ENCODE results near the gene ZNF329. TPM values are rescaled to one million over a fixed set of nuclear protein-coding genes. Genes with fewer than 3 reads are reported as not detected.

Gene ZNF329
- 10 to 100 TPM; 30.9 to 34.5 TPM for total RNA-seq
- polyA plus RNA-seq (ENCODE audit: insufficient read length in 2 of 2) = 10 to 100 TPM; 19.8 to 21.2 TPM
- long read RNA-seq, donor 1, partial matches to known transcripts = 0 of 2 reads
- long read RNA-seq, donor 1, other reads (novel, unspliced or antisense) = 0 of 2 reads
- long read RNA-seq, donor 2 = 0 reads
- long read RNA-seq, donor 3 = 0 reads
- long read RNA-seq, donor 4 = 0 reads

- 0% methylated on average over 62 of the region's 62 CpGs for WGBS (ENCODE audit: insufficient coverage)
- H3K4me1 ChIP-seq (ENCODE audit: control insufficient read depth, insufficient read depth, low read length) = peaks cover 32% of the 10 kb centered on the region
- DNase-seq (ENCODE audit: low read depth in 4 of 6, low spot score in 6 of 6) = peak; percentile 64 to 95 (median 79)
These were observed at the start of gene ZNF329 for GRCh38 chr19:58150328-58150921. Gene ZNF329 (minus strand): TSS chr19:58150789. CDS start chr19:58129503, 21,286 bp downstream.

GRCh38 chr19:58196901-58197616, 46.5 kb upstream of the ZNF329 start:
- Histone ChIP-seq H3K9me3 (ENCODE audit: control insufficient read depth, insufficient read depth, low read length) (peaks cover 58% of the 10 kb centered on the region), H3K4me3 (ENCODE audit: low read depth, low read length) (no peak overlapping the region), H3K4me1 (ENCODE audit: control insufficient read depth, insufficient read depth, low read length) (no peaks in the 10 kb centered on the region), H3K27me3 (ENCODE audit: control insufficient read depth, insufficient read depth, low read length) (no peaks in the 10 kb centered on the region), H3K36me3 (ENCODE audit: control insufficient read depth, insufficient read depth, low read length) (peaks cover 49% of the 10 kb centered on the region), H3K27ac (ENCODE audit: low read depth, low read length) (no peak overlapping the region)
- WGBS (ENCODE audit: insufficient coverage) = 100% methylated on average over 2 of the region's 6 CpGs
- DNase-seq (ENCODE audit: low read depth in 4 of 6, low spot score in 6 of 6) = peak in 4 of 6 donors; percentile 5 to 27 (median 12)

More at GRCh38 chr19:58150328-58150921, at the start of gene ZNF329:
- H3K36me3 ChIP-seq (ENCODE audit: control insufficient read depth, insufficient read depth, low read length) = peaks cover 5% of the 10 kb centered on the region
- H3K27me3 ChIP-seq (ENCODE audit: control insufficient read depth, insufficient read depth, low read length) = no peaks in the 10 kb centered on the region
- H3K4me3 ChIP-seq (ENCODE audit: low read depth, low read length) = peak within 1 kb of the TSS; percentile 95
- peaks cover 5% of the 10 kb centered on the region for H3K9me3 ChIP-seq (ENCODE audit: control insufficient read depth, insufficient read depth, low read length)
- H3K27ac ChIP-seq (ENCODE audit: low read depth, low read length) = peak within 1 kb of the TSS; percentile 89

GRCh38 chr19:58183817-58184215, 33.2 kb upstream of the ZNF329 start:
- Histone ChIP-seq H3K27ac (ENCODE audit: low read depth, low read length) (peak overlapping the region; percentile 95), H3K9me3 (ENCODE audit: control insufficient read depth, insufficient read depth, low read length) (peaks cover 42% of the 10 kb centered on the region), H3K4me3 (ENCODE audit: low read depth, low read length) (peak overlapping the region; percentile 82), H3K27me3 (ENCODE audit: control insufficient read depth, insufficient read depth, low read length) (no peaks in the 10 kb centered on the region), H3K36me3 (ENCODE audit: control insufficient read depth, insufficient read depth, low read length) (peaks cover 23% of the 10 kb centered on the region), H3K4me1 (ENCODE audit: control insufficient read depth, insufficient read depth, low read length) (peaks cover 17% of the 10 kb centered on the region)
- WGBS (ENCODE audit: insufficient coverage) = 15% methylated on average over 6 of the region's 13 CpGs
- DNase-seq (ENCODE audit: low read depth in 4 of 6, low spot score in 6 of 6) = no peak

GRCh38 chr19:58182989-58183816, 32.6 kb upstream of the ZNF329 start, which contains the start of gene ZNF274:
Gene ZNF274 (plus strand): TSS chr19:58183061. CDS start chr19:58183966, 905 bp downstream.
- peaks cover 42% of the 10 kb centered on the region for H3K9me3 ChIP-seq (ENCODE audit: control insufficient read depth, insufficient read depth, low read length)
- peak within 1 kb of the TSS; percentile 82 for H3K4me3 ChIP-seq (ENCODE audit: low read depth, low read length)
- peak; percentile 70 to 97 (median 87) for DNase-seq (ENCODE audit: low read depth in 4 of 6, low spot score in 6 of 6)
- WGBS (ENCODE audit: insufficient coverage) = 0% methylated on average over 79 of the region's 80 CpGs
- peak within 1 kb of the TSS; percentile 95 for H3K27ac ChIP-seq (ENCODE audit: low read depth, low read length)
- no peaks in the 10 kb centered on the region for H3K27me3 ChIP-seq (ENCODE audit: control insufficient read depth, insufficient read depth, low read length)
- H3K4me1 ChIP-seq (ENCODE audit: control insufficient read depth, insufficient read depth, low read length) = peaks cover 17% of the 10 kb centered on the region
- H3K36me3 ChIP-seq (ENCODE audit: control insufficient read depth, insufficient read depth, low read length) = peaks cover 23% of the 10 kb centered on the region

GRCh38 chr19:58182577-58182988, 32.0 kb upstream of the ZNF329 start:
- Histone ChIP-seq H3K27ac (ENCODE audit: low read depth, low read length) (peak overlapping the region; percentile 95), H3K9me3 (ENCODE audit: control insufficient read depth, insufficient read depth, low read length) (peaks cover 42% of the 10 kb centered on the region), H3K36me3 (ENCODE audit: control insufficient read depth, insufficient read depth, low read length) (peaks cover 17% of the 10 kb centered on the region), H3K4me3 (ENCODE audit: low read depth, low read length) (peak overlapping the region; percentile 82), H3K27me3 (ENCODE audit: control insufficient read depth, insufficient read depth, low read length) (no peaks in the 10 kb centered on the region), H3K4me1 (ENCODE audit: control insufficient read depth, insufficient read depth, low read length) (peaks cover 17% of the 10 kb centered on the region)
- 9% methylated on average over 15 of the region's 17 CpGs for WGBS (ENCODE audit: insufficient coverage)
- no peak for DNase-seq (ENCODE audit: low read depth in 4 of 6, low spot score in 6 of 6)

GRCh38 chr19:58181902-58182576, 31.4 kb upstream of the ZNF329 start:
- Histone ChIP-seq H3K27ac (ENCODE audit: low read depth, low read length) (peak overlapping the region; percentile 95), H3K4me3 (ENCODE audit: low read depth, low read length) (peak overlapping the region; percentile 82), H3K9me3 (ENCODE audit: control insufficient read depth, insufficient read depth, low read length) (peaks cover 44% of the 10 kb centered on the region), H3K36me3 (ENCODE audit: control insufficient read depth, insufficient read depth, low read length) (peaks cover 12% of the 10 kb centered on the region), H3K4me1 (ENCODE audit: control insufficient read depth, insufficient read depth, low read length) (peaks cover 17% of the 10 kb centered on the region), H3K27me3 (ENCODE audit: control insufficient read depth, insufficient read depth, low read length) (no peaks in the 10 kb centered on the region)
- peak in 1 of 6 donors; percentile 33 for DNase-seq (ENCODE audit: low read depth in 4 of 6, low spot score in 6 of 6)
- WGBS (ENCODE audit: insufficient coverage) = 55% methylated on average over 4 of the region's 4 CpGs

GRCh38 chr19:58170860-58171259, 20.3 kb upstream of the ZNF329 start:
- H3K27me3 ChIP-seq (ENCODE audit: control insufficient read depth, insufficient read depth, low read length) = no peaks in the 10 kb centered on the region
- no peak overlapping the region for H3K27ac ChIP-seq (ENCODE audit: low read depth, low read length)
- no peak for DNase-seq (ENCODE audit: low read depth in 4 of 6, low spot score in 6 of 6)
- H3K4me1 ChIP-seq (ENCODE audit: control insufficient read depth, insufficient read depth, low read length) = no peaks in the 10 kb centered on the region
- peaks cover 27% of the 10 kb centered on the region for H3K9me3 ChIP-seq (ENCODE audit: control insufficient read depth, insufficient read depth, low read length)
- no peaks in the 10 kb centered on the region for H3K36me3 ChIP-seq (ENCODE audit: control insufficient read depth, insufficient read depth, low read length)
- H3K4me3 ChIP-seq (ENCODE audit: low read depth, low read length) = no peak overlapping the region
- WGBS (ENCODE audit: insufficient coverage) = no CpG with 5 or more reads among the region's 1 CpG

- Histone ChIP-seq H3K36me3 (ENCODE audit: control insufficient read depth, insufficient read depth, low read length) (no peaks in the 10 kb centered on the region), H3K27ac (ENCODE audit: low read depth, low read length) (no peak overlapping the region), H3K27me3 (ENCODE audit: control insufficient read depth, insufficient read depth, low read length) (no peaks in the 10 kb centered on the region), H3K4me1 (ENCODE audit: control insufficient read depth, insufficient read depth, low read length) (no peaks in the 10 kb centered on the region), H3K4me3 (ENCODE audit: low read depth, low read length) (no peak overlapping the region), H3K9me3 (ENCODE audit: control insufficient read depth, insufficient read depth, low read length) (peaks cover 31% of the 10 kb centered on the region)
- WGBS (ENCODE audit: insufficient coverage) = 80% methylated on average over 1 of the region's 4 CpGs
- DNase-seq (ENCODE audit: low read depth in 4 of 6, low spot score in 6 of 6) = no peak
These were observed 16.2 kb upstream of the ZNF329 start for GRCh38 chr19:58166708-58167280.

Measured in spinal cord (tissue), 10 donors.